Activated CD4-positive, alpha-beta memory T cell treated with anti-CD3 and anti-CD28 coated beads, Interleukin-2, amount 10 ng/mL, durations not matched to agents 7 days and 5 days (primary cell): ENCODE data around the gene ASCL2. TPM values are rescaled to one million over a fixed set of nuclear protein-coding genes. Genes with fewer than 3 reads are reported as not detected.

Experiments
- CTCF ChIA-PET: fragments of 350-600 bp; sonication (Branson Sonifier 250); formaldehyde crosslinking; loops from one replicate; lab custom pipeline; 2021; ENCODE audit warnings: antibody characterized with exemption, inconsistent platforms; lab: Charles Lee
- POLR2A ChIA-PET: fragments of 350-600 bp; sonication (Branson Sonifier 250); formaldehyde crosslinking; loops from one replicate; lab custom pipeline; 2021; ENCODE audit warnings: antibody characterized with exemption; lab: Charles Lee
- DNase-seq: peaks from one replicate; pipeline ENCODE4 v3.0.0-alpha.2; 2020
- H3K27ac Mint-ChIP-seq: one replicate; pipeline ENCODE4 v1.8.0; 2021; ENCODE audit warnings: mild to moderate bottlenecking, mixed read lengths
- H3K27me3 Mint-ChIP-seq: one replicate; pipeline ENCODE4 v1.8.0; 2021; ENCODE audit warnings: mixed read lengths
- H3K36me3 Mint-ChIP-seq: one replicate; pipeline ENCODE4 v1.8.0; 2021; ENCODE audit warnings: low read depth, mixed read lengths
- H3K4me1 Mint-ChIP-seq: one replicate; pipeline ENCODE4 v1.8.0; 2021; ENCODE audit warnings: mixed read lengths
- H3K4me3 Mint-ChIP-seq: one replicate; pipeline ENCODE4 v1.8.0; 2021; ENCODE audit warnings: mild to moderate bottlenecking, mixed read lengths
- H3K9me3 Mint-ChIP-seq: one replicate; pipeline ENCODE4 v1.8.0; 2021; ENCODE audit warnings: mixed read lengths
- total RNA-seq, 2 experiments: library from RNA; stranded (reverse); gene quantifications; one replicate each; pipeline ENCODE4 v1.2.3, GENCODE V29; 2021

The ASCL2 gene
- total RNA-seq, 2 experiments from 2014 or later = 0.35 to 0.68 TPM

GRCh38 chr11:2306452-2306823, 36.0 kb upstream of the ASCL2 start:
- Mint-ChIP-seq H3K27me3 (no peaks in the 10 kb centered on the region), H3K36me3 (peaks cover 9% of the 10 kb centered on the region), H3K4me1 (peaks cover 39% of the 10 kb centered on the region), H3K27ac (peak overlapping the region; percentile 90), H3K4me3 (peak overlapping the region; percentile 62), H3K9me3 (no peaks in the 10 kb centered on the region)
- no peak for DNase-seq
- CTCF ChIA-PET = interaction anchor here (0.7 to 6.1 kb wide), 15 partner anchors 11 to 226 kb away, joined by 3 to 201 read pairs (median 7); partner anchors contain the start of genes ASCL2, CD81 and TSSC4
- POLR2A ChIA-PET = interaction anchor here (0.7 to 6.8 kb wide), 6 partner anchors 16 to 114 kb away, joined by 3 to 34 read pairs (median 12); partner anchors contain the start of genes CD81 and TSSC4

- Mint-ChIP-seq H3K9me3 (no peaks in the 10 kb centered on the region), H3K4me1 (peaks cover 39% of the 10 kb centered on the region), H3K27ac (peak overlapping the region; percentile 90), H3K36me3 (peaks cover 11% of the 10 kb centered on the region), H3K27me3 (no peaks in the 10 kb centered on the region), H3K4me3 (peak overlapping the region; percentile 62)
- ChIA-PET CTCF (interaction anchor here (0.7 to 6.1 kb wide), 21 partner anchors 11 to 227 kb away, joined by 3 to 201 read pairs (median 6); partner anchors contain the start of genes ASCL2, CD81 and TSSC4), POLR2A (interaction anchor here (0.7 to 6.8 kb wide), 9 partner anchors 10 to 114 kb away, joined by 3 to 34 read pairs (median 6); partner anchors contain the start of genes CD81 and TSSC4)
- peak; percentile 48 for DNase-seq
These were observed 35.5 kb upstream of the ASCL2 start for GRCh38 chr11:2305788-2306451.

DNA sequence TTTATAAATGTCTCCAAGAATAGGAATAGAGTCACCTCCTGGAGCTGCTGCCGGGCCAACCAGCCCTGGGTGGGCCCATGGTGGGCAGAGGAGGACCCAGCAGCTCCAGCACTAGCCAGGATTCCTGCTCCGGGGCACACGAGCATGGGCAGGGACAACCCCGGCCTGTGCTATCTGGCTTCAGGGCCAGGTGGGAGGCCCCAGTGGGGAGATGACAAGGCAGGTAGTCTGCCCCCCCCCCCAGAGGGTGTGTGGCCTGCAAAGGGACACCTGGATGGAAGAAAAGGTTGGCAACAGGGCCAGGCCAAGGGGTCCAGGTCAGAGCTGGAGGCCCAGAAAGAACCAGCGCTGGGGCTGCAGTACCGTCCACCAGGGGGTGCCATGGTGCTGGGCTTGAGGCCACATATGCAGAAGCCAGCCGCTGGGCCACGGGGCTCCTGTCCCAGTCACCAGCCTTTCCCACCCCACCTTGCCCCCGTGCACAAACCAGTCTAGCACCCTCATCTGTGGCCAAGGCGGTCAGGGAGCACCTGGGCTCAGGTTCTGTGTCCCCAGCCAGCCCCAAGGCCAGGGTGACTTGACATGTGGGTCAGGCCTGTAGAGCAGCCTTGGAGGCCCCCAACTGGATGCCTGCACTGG, 34.9 kb upstream of the ASCL2 start:
- H3K4me3 Mint-ChIP-seq = peak overlapping the region; percentile 62
- no peaks in the 10 kb centered on the region for H3K27me3 Mint-ChIP-seq
- CTCF ChIA-PET = interaction anchor here (0.7 to 6.1 kb wide), 24 partner anchors 9 to 582 kb away, joined by 3 to 201 read pairs (median 4); partner anchors contain the start of genes ASCL2, CD81 and TSSC4
- DNase-seq = peak; percentile 86
- H3K27ac Mint-ChIP-seq = peak overlapping the region; percentile 90
- peaks cover 15% of the 10 kb centered on the region for H3K36me3 Mint-ChIP-seq
- POLR2A ChIA-PET = interaction anchor here (1.0 to 6.8 kb wide), 11 partner anchors 10 to 115 kb away, joined by 3 to 34 read pairs (median 5); partner anchors contain the start of genes CD81 and TSSC4
- H3K9me3 Mint-ChIP-seq = no peaks in the 10 kb centered on the region
- H3K4me1 Mint-ChIP-seq = peaks cover 43% of the 10 kb centered on the region

DNA sequence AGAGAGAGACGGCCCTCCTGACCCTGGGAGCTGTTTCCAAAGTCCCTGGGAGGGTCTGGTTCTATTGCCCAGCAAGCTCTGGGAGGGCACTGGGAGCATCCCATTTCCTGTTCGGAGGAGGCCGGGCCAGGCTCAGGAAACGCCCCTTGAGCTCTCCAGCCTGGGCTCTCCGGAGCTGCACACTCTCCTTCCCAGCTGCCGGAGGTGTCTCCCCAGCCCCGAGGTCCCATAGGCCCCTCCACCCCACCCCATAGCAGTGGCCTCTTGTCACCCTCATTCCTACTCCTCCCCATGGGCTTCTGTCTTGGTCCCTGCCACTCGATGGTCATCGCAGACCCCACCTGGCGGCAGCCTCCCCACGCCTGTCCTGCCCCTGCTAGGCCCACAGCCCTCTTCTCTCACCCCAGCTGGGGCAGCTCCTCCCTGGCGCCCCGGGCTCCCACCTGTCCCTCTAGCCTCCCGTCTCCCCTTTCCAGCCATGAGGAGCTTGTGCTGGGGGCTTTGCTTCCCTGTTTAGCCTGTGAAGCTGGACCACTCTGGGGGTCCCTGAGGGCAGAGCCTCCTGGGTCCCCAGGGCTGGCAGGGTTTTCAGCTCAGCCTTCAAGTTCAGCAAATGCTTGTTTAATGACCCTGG, 34.2 kb upstream of the ASCL2 start:
- Mint-ChIP-seq H3K36me3 (peaks cover 16% of the 10 kb centered on the region), H3K27ac (peak overlapping the region; percentile 40), H3K4me3 (no peak overlapping the region), H3K4me1 (peaks cover 45% of the 10 kb centered on the region), H3K9me3 (no peaks in the 10 kb centered on the region), H3K27me3 (no peaks in the 10 kb centered on the region)
- POLR2A ChIA-PET = interaction anchor here (1.1 to 6.8 kb wide), 11 partner anchors 9 to 115 kb away, joined by 3 to 34 read pairs (median 5); partner anchors contain the start of genes CD81 and TSSC4
- CTCF ChIA-PET = interaction anchor here (0.7 to 6.1 kb wide), 20 partner anchors 10 to 583 kb away, joined by 3 to 201 read pairs (median 6); partner anchors contain the start of genes ASCL2, CD81 and TSSC4
- peak; percentile 15 for DNase-seq

- POLR2A ChIA-PET = interaction anchor here (1.1 to 6.8 kb wide), 10 partner anchors 11 to 599 kb away, joined by 3 to 34 read pairs (median 5); partner anchors contain the start of genes CD81 and TSSC4
These were observed 33.5 kb upstream of the ASCL2 start for GRCh38 chr11:2303627-2304505.

GRCh38 chr11:2302896-2303626, 32.7 kb upstream of the ASCL2 start:
- peak; percentile 24 for DNase-seq
- POLR2A ChIA-PET = interaction anchor here (0.8 to 6.8 kb wide), 9 partner anchors 14 to 994 kb away, joined by 3 to 34 read pairs (median 3); partner anchors contain the start of genes ASCL2, CD81 and TSSC4

More at GRCh38 chr11:2303627-2304505, 33.5 kb upstream of the ASCL2 start:
- peaks cover 53% of the 10 kb centered on the region for H3K4me1 Mint-ChIP-seq
- DNase-seq = peak; percentile 15
- H3K27me3 Mint-ChIP-seq = no peaks in the 10 kb centered on the region
- peaks cover 22% of the 10 kb centered on the region for H3K36me3 Mint-ChIP-seq
- H3K4me3 Mint-ChIP-seq = peak overlapping the region; percentile 100
- CTCF ChIA-PET = interaction anchor here (0.7 to 6.1 kb wide), 15 partner anchors 9 to 119 kb away, joined by 3 to 201 read pairs (median 9); partner anchors contain the start of genes ASCL2, CD81 and TSSC4
- peak overlapping the region; percentile 40 for H3K27ac Mint-ChIP-seq
- H3K9me3 Mint-ChIP-seq = no peaks in the 10 kb centered on the region

DNA sequence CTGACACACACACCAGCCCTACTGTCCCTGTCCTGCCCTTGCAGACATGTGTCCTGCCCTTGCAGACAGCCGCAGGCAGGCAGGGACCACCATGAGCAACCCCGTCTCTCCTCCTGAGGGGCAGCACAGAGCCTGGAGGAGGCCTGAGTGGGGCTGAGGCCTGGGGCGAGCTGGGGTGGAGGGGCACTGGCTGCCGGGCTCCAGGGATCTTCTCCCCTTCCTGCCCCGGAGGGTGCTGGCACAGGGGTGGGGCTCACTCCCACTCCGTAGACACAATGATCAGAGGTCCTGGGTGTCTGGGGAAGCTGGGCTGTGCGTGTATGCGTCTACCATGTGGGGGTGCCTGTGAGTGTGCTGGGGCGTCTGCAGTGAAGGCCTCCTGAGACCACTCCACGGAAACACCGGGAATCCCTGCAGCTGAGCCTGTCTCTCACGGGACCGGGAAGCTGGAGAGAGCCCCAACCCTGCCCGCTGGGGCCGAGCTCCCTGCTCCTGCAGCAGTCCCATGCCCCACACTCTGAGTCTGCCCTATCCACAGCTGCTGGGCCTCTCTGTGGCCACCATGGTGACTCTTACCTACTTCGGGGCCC, 32.0 kb upstream of the ASCL2 start:
- H3K27ac Mint-ChIP-seq = peak overlapping the region; percentile 95
- H3K36me3 Mint-ChIP-seq = peaks cover 28% of the 10 kb centered on the region
- ChIA-PET POLR2A (interaction anchor here (0.8 to 6.8 kb wide), 10 partner anchors 8 to 994 kb away, joined by 3 to 34 read pairs (median 3); partner anchors contain the start of genes ASCL2, CD81 and TSSC4), CTCF (interaction anchor here (0.8 to 6.1 kb wide), 9 partner anchors 9 to 590 kb away, joined by 3 to 201 read pairs (median 5); partner anchors contain the start of gene TSSC4)
- H3K4me3 Mint-ChIP-seq = peak overlapping the region; percentile 100
- H3K9me3 Mint-ChIP-seq = no peaks in the 10 kb centered on the region
- DNase-seq = peak; percentile 39
- H3K4me1 Mint-ChIP-seq = peaks cover 58% of the 10 kb centered on the region
- H3K27me3 Mint-ChIP-seq = no peaks in the 10 kb centered on the region

More at GRCh38 chr11:2302896-2303626, 32.7 kb upstream of the ASCL2 start:
- Mint-ChIP-seq H3K27ac (peak overlapping the region; percentile 95), H3K36me3 (peaks cover 24% of the 10 kb centered on the region), H3K4me1 (peaks cover 57% of the 10 kb centered on the region), H3K27me3 (no peaks in the 10 kb centered on the region), H3K4me3 (peak overlapping the region; percentile 100), H3K9me3 (no peaks in the 10 kb centered on the region)
- CTCF ChIA-PET = interaction anchor here (1.5 to 6.1 kb wide), 6 partner anchors 8 to 589 kb away, joined by 3 to 201 read pairs (median 9); partner anchors contain the start of gene TSSC4

DNA sequence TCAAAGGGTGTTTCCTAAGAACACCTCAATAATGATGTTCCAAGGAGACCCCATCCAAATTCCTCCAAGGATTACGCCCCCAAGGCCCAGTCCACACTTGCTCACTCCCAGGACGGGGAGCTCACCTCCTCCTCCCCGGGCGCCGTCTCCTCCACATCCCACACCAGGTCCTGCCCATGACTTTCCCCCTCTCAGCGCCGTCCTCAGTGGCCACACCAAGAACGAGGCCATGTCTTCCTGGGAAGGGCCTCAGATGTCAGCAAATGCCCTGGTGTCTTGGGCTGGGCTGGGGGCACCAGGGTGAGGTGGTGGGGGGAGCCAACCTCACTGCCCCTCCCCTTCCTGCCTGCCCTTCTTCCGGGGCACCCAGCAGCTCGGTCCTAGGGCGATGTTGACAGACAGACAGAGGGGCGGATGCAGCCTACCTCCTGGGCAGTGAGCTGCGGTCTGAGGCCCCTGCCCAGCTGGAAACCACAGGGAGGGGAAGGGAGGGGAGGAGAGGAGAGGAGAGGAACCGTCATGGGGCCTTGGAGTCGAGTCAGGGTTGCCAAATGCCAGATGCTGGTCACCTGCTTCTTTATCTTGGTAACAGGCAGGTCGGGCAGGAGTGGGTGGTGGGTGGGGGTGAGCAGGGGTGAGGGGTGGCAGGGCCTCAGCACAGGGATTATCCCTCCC, 31.4 kb upstream of the ASCL2 start, which contains the start of the genes C11orf21 and TSPAN32:
Gene C11orf21 (minus strand): TSS at position 288 of the 675 bp plus-strand sequence. CDS start 110 bp downstream, at position 178.
Gene TSPAN32 (plus strand): TSS at position 383 of the 675 bp plus-strand sequence. CDS start 137 bp downstream, at position 520.
- Mint-ChIP-seq H3K4me1 (peaks cover 58% of the 10 kb centered on the region), H3K27ac (peak within 1 kb of the TSS; percentile 95), H3K36me3 (peaks cover 31% of the 10 kb centered on the region), H3K9me3 (no peaks in the 10 kb centered on the region), H3K4me3 (peak within 1 kb of the TSS; percentile 100), H3K27me3 (no peaks in the 10 kb centered on the region)
- CTCF ChIA-PET = interaction anchor here (0.8 to 6.1 kb wide), 9 partner anchors 10 to 591 kb away, joined by 3 to 201 read pairs (median 5); partner anchors contain the start of gene TSSC4
- POLR2A ChIA-PET = interaction anchor here (1.0 to 6.8 kb wide), 9 partner anchors 9 to 688 kb away, joined by 3 to 34 read pairs (median 3); partner anchors contain the start of genes ASCL2, CD81 and TSSC4
- peak; percentile 87 for DNase-seq

DNA sequence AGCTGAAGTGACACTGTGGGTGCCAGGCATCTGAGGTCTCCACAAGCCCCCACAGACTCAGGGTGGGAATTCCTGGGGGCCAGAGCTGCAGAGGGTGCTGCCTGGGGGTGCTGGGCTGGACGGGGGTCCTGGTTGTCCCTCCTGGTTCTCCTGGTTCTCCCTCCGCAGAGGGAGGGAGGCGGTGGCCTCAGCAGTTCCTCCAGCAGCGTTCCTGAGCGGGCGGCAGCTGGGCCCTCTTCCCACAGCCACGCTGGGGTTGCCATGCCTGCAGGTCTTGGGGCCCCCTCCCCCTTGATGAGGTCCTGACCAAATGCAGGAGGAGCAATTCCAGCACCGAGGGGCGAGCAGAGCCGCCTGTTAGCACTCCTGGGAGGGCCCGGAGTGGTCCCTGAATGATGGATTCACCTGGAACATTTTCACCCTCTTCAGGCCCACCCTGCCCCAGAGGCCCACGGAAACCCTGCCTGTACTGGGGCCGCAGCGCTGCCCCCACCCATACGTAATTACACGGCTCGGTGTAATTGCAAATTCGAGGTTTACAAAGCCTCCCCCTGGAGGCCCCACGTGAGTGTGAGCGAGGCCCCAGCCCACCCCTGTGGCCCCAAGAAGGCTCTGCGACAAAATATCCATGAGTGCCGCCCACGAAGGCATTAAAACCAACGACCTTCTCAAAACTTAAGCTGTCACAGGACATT, 30.7 kb upstream of the ASCL2 start:
- H3K9me3 Mint-ChIP-seq = no peaks in the 10 kb centered on the region
- peak overlapping the region; percentile 100 for H3K4me3 Mint-ChIP-seq
- peaks cover 52% of the 10 kb centered on the region for H3K4me1 Mint-ChIP-seq
- peak overlapping the region; percentile 95 for H3K27ac Mint-ChIP-seq
- ChIA-PET CTCF (interaction anchor here (1.2 to 6.1 kb wide), 8 partner anchors 10 to 591 kb away, joined by 3 to 201 read pairs (median 6); partner anchors contain the start of gene TSSC4), POLR2A (interaction anchor here (1.0 to 6.8 kb wide), 6 partner anchors 10 to 689 kb away, joined by 3 to 34 read pairs (median 12); partner anchors contain the start of genes ASCL2, CD81 and TSSC4)
- peak; percentile 20 for DNase-seq
- peaks cover 37% of the 10 kb centered on the region for H3K36me3 Mint-ChIP-seq
- no peaks in the 10 kb centered on the region for H3K27me3 Mint-ChIP-seq
